Tibial artery (tissue), 4 donors: Measurements from ENCODE around the gene TSN.
"Not testable (repeated sequence)": the region's sequence is repeated elsewhere in the genome, so short reads cannot be mapped to it uniquely, and the experiment has no call there.

Experiments
- DNase-seq, 2 donors: peaks; one replicate each; pipeline ENCODE4 v3.0.0-alpha.2; 2019
- H3K27ac ChIP-seq, 2 donors: fragments of 200-600 bp; sonication (generic) in 1 of 2; 1 replicate in 1 of 2; 2 replicates in 1 of 2; pipeline ENCODE4 v1.5.1; 2018 to 2019; ENCODE audit warnings: mild to moderate bottlenecking in 1 of 2
- H3K27me3 ChIP-seq, 2 donors: fragments of 200-600 bp; sonication (generic) in 1 of 2; one replicate each; pipeline versions ENCODE4 v1.5.1 to v1.6.0; 2016 to 2019
- H3K36me3 ChIP-seq, 3 donors: fragments of 200-600 bp; sonication (generic) in 2 of 3; one replicate each; pipeline ENCODE4 v1.5.1; 2016 to 2019; ENCODE audit warnings: mild to moderate bottlenecking in 2 of 3
- H3K4me1 ChIP-seq, 4 donors: fragments of 200-600 bp; sonication (generic) in 2 of 4; 1 replicate in 3 of 4; 2 replicates in 1 of 4; pipeline ENCODE4 v1.5.1; 2016 to 2019
- H3K4me3 ChIP-seq, 2 donors: fragments of 200-600 bp; sonication (generic) in 1 of 2; 1 replicate in 1 of 2; 2 replicates in 1 of 2; pipeline ENCODE4 v1.5.1; 2018 to 2019; ENCODE audit warnings: mild to moderate bottlenecking in 2 of 2
- H3K9me3 ChIP-seq, 3 donors: fragments of 200-600 bp; sonication (generic) in 1 of 3; one replicate each; pipeline ENCODE4 v1.5.1; 2016 to 2019
- CTCF ChIP-seq, 2 experiments: fragments of 200-600 bp in 1 of 2; fragments of 450-650 bp in 1 of 2; IDR thresholded peaks; one replicate each; pipeline ENCODE4 v1.5.1; 2017 to 2019; ENCODE audit warnings: antibody characterized with exemption in 2 of 2, mild to moderate bottlenecking in 1 of 2, moderate library complexity in 1 of 2
- intact Hi-C: fragments of 100-400 bp; cut with DNase I; formaldehyde crosslinking; loops from one replicate; pipeline ENCODE4 v1.15.0; 2023; ENCODE audit warnings: low total_unique reads

TSN gene

DNA sequence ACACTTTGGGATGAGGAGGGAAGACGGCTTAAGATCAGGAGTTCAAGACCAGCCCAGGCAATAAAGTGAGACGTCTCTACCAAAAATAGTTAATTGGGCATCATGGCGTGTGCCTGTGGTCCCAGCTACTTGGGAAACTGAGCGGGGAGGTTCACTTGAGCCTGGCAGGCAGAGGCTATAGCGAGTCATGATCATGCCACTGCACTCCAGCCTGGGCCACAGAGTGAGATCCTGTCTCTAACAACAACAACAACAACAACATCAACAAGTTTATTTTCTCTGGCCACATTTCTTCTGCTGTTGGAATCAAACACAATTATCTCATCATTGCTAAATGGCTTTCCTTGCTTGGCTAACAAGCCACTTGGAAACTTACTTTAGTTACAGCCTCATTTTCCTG is 32.1 kb upstream of the TSN start:
- no peak for TF ChIP-seq CTCF (IDR thresholded peaks at IDR 0.05)
- Histone ChIP-seq H3K9me3 (no peaks in the 10 kb centered on the region), H3K27me3 (no peaks in the 10 kb centered on the region), H3K4me3 (no peak overlapping the region), H3K27ac (peak overlapping the region in 1 of 2 donors; percentile 5), H3K36me3 (peaks cover 13 to 33% (median 18%) of the 10 kb centered on the region in 3 donors), H3K4me1 (peaks cover 0 to 15% (median 2%) of the 10 kb centered on the region in 4 donors)
- DNase-seq, result peak in 1 of 2 donors; percentile 13
- intact Hi-C loops, result no loop called here

DNA sequence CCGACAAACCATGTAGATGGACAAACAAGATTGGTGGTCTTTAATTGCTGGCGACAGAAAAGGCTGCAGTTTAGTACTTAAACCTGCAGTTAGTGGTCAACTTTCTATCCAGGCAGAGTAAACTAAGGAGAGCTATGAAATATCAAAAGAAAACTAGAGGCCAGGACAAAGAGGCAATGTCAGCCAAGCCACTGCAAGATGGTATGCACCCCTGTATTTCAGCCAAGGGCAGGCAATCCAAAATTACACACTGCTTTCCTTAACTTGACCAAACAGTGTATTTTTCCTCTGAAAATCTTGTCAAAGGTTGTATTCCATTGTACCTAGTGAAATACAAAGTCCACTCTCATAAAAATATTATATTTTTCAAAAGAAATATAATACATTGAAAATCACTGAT is 28.1 kb upstream of the TSN start:
- no peak for DNase-seq
- intact Hi-C loops, result no loop called here
- H3K4me3 ChIP-seq, result no peak overlapping the region

GRCh38 chr2:121727950-121728349 is 27.5 kb upstream of the TSN start:
- Histone ChIP-seq H3K27me3 (no peaks in the 10 kb centered on the region), H3K36me3 (peaks cover 54 to 79% (median 58%) of the 10 kb centered on the region in 3 donors), H3K4me3 (no peak overlapping the region), H3K27ac (no peak overlapping the region), H3K9me3 (no peaks in the 10 kb centered on the region), H3K4me1 (no peaks in the 10 kb centered on the region)
- no peak for DNase-seq
- intact Hi-C loops, result no loop called here
- TF ChIP-seq CTCF (IDR thresholded peaks at IDR 0.05), result no peak

More for the DNA sequence above, 28.1 kb upstream of the TSN start:
- Histone ChIP-seq H3K27ac (no peak overlapping the region), H3K4me1 (peaks cover 0 to 4% (median 0%) of the 10 kb centered on the region in 4 donors), H3K36me3 (peaks cover 48 to 73% (median 53%) of the 10 kb centered on the region in 3 donors), H3K27me3 (no peaks in the 10 kb centered on the region), H3K9me3 (no peaks in the 10 kb centered on the region)
- no peak for TF ChIP-seq CTCF (IDR thresholded peaks at IDR 0.05)

GRCh38 chr2:121731366-121731765 is 24.1 kb upstream of the TSN start:
- Histone ChIP-seq H3K36me3 (peaks cover 55 to 84% (median 59%) of the 10 kb centered on the region in 3 donors), H3K4me3 (no peak overlapping the region), H3K4me1 (peaks cover 0 to 12% (median 5%) of the 10 kb centered on the region in 4 donors), H3K27ac (no peak overlapping the region), H3K9me3 (no peaks in the 10 kb centered on the region), H3K27me3 (no peaks in the 10 kb centered on the region)
- intact Hi-C loops, result no loop called here
- no peak for TF ChIP-seq CTCF (IDR thresholded peaks at IDR 0.05)
- DNase-seq, result no peak

DNA sequence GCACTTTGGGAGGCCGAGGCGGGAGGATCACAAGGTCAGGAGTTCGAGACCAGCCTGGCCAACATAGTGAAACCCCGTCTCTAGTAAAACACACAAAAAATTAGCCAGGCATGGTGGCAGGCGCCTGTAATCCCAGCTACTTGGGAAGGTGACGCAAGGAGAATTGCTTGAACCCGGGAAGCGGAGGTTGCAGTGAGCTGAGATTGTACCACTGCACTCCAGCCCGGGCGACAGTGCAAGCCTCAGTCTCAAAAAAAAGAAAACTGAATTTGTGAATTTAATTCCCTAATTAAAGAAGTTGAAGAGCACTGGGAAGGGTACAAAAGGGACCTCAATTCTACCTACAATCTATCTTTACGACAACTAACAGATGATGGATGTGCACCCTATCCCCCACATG is 20.9 kb upstream of the TSN start:
- H3K9me3 ChIP-seq, H3K27me3 ChIP-seq, DNase-seq, H3K27ac ChIP-seq, H3K4me3 ChIP-seq, intact Hi-C loops: not testable (repeated sequence)
- H3K36me3 ChIP-seq, result peaks cover 29 to 53% (median 30%) of the 10 kb centered on the region in 3 donors
- peaks cover 0 to 12% (median 8%) of the 10 kb centered on the region in 4 donors for H3K4me1 ChIP-seq

DNA sequence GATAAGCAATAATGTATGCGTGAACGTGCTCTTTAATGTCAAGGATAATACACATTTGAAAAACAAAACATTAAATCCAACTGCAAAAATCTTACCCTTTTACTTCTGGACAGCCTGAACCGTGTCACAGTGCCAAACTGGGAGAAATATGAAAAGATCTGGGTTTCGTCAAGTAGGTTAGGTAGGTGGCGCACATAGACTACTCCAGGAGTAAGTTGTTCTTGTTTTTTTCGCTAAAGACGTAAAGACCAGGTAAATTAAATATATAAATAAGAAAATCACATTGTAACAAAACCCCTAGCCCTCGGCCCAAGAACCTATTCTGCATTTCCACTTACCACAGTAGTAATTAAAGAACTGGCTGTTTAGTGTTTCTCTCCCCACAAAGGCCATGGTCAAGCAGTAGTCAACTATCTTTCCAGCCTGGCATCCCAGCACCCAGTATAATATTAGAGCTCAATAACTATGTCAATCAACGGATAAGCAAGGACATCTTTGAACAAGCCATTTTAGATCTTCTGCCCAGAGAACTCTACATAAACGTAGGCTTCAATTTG is 19.9 kb upstream of the TSN start:
- Histone ChIP-seq H3K36me3 (peaks cover 19 to 42% (median 19%) of the 10 kb centered on the region in 3 donors), H3K27me3 (no peaks in the 10 kb centered on the region), H3K4me1 (peaks cover 0 to 12% (median 8%) of the 10 kb centered on the region in 4 donors), H3K9me3 (no peaks in the 10 kb centered on the region), H3K27ac (peak overlapping the region; percentile 82 to 83), H3K4me3 (peak overlapping the region; percentile 78 to 98)
- intact Hi-C loops, result loop anchor here (1.0 to 5.0 kb wide), 2 partner anchors 20 to 203 kb away; partner anchors contain the start of genes RNU4ATAC and TSN
- DNase-seq, result no peak
- no peak for TF ChIP-seq CTCF (IDR thresholded peaks at IDR 0.05)
